ENCODE results near the gene TOX2. TPM values are rescaled to one million over a fixed set of nuclear protein-coding genes. Genes with fewer than 3 reads are reported as not detected.

The TOX2 gene
- total RNA-seq, 3 donors from 2014 or later (not counting 1 experiment from before 2014, with no cell fraction given), result 0.93 to 1.8 (median 1.2) TPM

- Histone ChIP-seq H3K4me3 (ENCODE audit: low read length) (no peak overlapping the region), H3K36me3 (ENCODE audit: control insufficient read depth, insufficient read depth, low read length) (no peaks in the 10 kb centered on the region), H3K27me3 (ENCODE audit: control insufficient read depth, insufficient read depth, low read length) (no peaks in the 10 kb centered on the region), H3K27ac (ENCODE audit: low read length) (no peak overlapping the region), H3K4me1 (ENCODE audit: control insufficient read depth, insufficient read depth, low read length) (no peaks in the 10 kb centered on the region), H3K9me3 (ENCODE audit: control insufficient read depth, insufficient read depth, low read length) (no peaks in the 10 kb centered on the region)
- WGBS (ENCODE audit: insufficient coverage), result 82% methylated on average over 7 of the region's 7 CpGs
- TF ChIP-seq, protein P1, sequence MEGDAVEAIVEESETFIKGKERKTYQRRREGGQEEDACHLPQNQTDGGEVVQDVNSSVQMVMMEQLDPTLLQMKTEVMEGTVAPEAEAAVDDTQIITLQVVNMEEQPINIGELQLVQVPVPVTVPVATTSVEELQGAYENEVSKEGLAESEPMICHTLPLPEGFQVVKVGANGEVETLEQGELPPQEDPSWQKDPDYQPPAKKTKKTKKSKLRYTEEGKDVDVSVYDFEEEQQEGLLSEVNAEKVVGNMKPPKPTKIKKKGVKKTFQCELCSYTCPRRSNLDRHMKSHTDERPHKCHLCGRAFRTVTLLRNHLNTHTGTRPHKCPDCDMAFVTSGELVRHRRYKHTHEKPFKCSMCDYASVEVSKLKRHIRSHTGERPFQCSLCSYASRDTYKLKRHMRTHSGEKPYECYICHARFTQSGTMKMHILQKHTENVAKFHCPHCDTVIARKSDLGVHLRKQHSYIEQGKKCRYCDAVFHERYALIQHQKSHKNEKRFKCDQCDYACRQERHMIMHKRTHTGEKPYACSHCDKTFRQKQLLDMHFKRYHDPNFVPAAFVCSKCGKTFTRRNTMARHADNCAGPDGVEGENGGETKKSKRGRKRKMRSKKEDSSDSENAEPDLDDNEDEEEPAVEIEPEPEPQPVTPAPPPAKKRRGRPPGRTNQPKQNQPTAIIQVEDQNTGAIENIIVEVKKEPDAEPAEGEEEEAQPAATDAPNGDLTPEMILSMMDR (IDR thresholded peaks at IDR 0.05), result no peak
- Mint-ChIP-seq H3K4me3 (no peak overlapping the region), H3K4me1 (no peaks in the 10 kb centered on the region), H3K27me3 (ENCODE audit: low read depth in 2 of 2) (peaks cover 34 to 39% of the 10 kb centered on the region in 2 donors), H3K36me3 (no peaks in the 10 kb centered on the region), H3K27ac (no peak overlapping the region), H3K9me3 (no peaks in the 10 kb centered on the region)
- no peak for ATAC-seq
- no peak for DNase-seq
- intact Hi-C loops (cut with micrococcal nuclease), result loop anchor here (10.0 kb wide), 1 partner anchor 641 kb away; the partner anchor contains the start of gene SRSF6
These were observed 181.2 kb downstream of the TOX2 start for GRCh38 chr20:44095831-44096230.

DNA sequence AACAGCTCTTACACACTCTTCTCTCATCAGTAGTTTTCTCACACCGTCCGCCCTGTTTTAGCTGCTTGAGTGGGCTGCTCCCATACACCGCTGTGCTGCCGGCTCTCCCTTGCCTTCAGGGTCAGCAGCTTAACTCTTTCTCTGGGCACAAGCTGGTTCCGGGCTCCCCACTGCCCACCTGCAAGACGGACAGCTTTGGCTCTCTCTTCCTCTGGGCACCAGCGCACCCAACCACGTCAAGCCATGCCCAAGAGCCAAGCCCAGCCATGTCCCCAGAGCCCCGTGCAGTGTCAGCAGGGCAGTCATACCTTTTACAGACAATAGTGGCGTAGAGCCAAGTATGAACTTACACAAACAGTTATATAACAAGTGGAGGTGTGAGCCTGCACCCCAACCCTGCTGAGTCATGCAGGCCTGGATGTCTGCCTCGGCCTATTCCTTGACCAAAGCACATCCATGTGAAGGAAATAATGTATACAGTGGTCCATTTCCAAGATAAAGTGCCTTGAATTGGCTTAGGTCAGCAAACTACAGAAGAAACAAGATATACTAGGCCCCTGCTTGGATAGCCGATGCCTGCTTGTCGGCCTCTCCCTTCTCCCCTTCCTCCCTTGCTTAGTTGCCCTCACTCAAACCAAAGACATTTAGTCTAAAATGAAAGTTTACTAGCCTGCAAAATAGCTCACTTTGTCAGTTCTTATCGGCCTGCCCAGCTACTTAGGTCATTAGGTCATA, 183.0 kb downstream of the TOX2 start:
- ATAC-seq (no peak), DNase-seq (no peak)
- Histone ChIP-seq H3K4me1 (ENCODE audit: control insufficient read depth, insufficient read depth, low read length) (no peaks in the 10 kb centered on the region), H3K9me3 (ENCODE audit: control insufficient read depth, insufficient read depth, low read length) (no peaks in the 10 kb centered on the region), H3K4me3 (ENCODE audit: low read length) (no peak overlapping the region), H3K36me3 (ENCODE audit: control insufficient read depth, insufficient read depth, low read length) (no peaks in the 10 kb centered on the region), H3K27me3 (ENCODE audit: control insufficient read depth, insufficient read depth, low read length) (no peaks in the 10 kb centered on the region), H3K27ac (ENCODE audit: low read length) (no peak overlapping the region)
- H3K36me3 Mint-ChIP-seq, result no peaks in the 10 kb centered on the region
- H3K27ac Mint-ChIP-seq, result no peak overlapping the region
- H3K4me1 Mint-ChIP-seq, result no peaks in the 10 kb centered on the region
- no peak overlapping the region for H3K4me3 Mint-ChIP-seq
- TF ChIP-seq, protein P1 (IDR thresholded peaks at IDR 0.05), result no peak
- intact Hi-C loops (cut with micrococcal nuclease), result loop anchor here (10.0 kb wide), 1 partner anchor 643 kb away; the partner anchor contains the start of gene SRSF6
- whole genome bisulfite sequencing (ENCODE audit: insufficient coverage), result 81% methylated on average over 14 of the region's 14 CpGs
- H3K27me3 Mint-ChIP-seq (ENCODE audit: low read depth in 2 of 2), result peaks cover 48 to 51% of the 10 kb centered on the region in 2 donors
- no peaks in the 10 kb centered on the region for H3K9me3 Mint-ChIP-seq

DNA sequence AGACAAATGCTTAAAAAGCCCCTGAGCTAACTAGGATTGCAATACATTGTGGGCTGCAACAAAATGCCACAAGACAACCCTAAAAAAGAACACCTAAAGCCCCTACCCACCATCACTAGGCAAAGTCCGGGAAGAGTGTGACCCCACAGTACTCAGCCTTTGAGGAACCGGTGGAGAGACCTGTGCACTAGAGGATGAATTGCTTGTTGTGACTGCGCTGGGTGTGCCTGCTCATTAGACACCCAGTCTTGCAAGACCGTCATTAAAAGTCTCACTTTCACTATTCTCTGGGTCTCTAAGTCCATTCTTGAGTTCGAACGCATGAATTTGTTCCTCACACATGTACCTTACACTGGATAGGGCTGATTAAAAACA, 183.6 kb downstream of the TOX2 start:
- Mint-ChIP-seq H3K4me1 (no peaks in the 10 kb centered on the region), H3K27ac (no peak overlapping the region), H3K9me3 (no peaks in the 10 kb centered on the region), H3K36me3 (no peaks in the 10 kb centered on the region), H3K27me3 (ENCODE audit: low read depth in 2 of 2) (peaks cover 48 to 49% of the 10 kb centered on the region in 2 donors), H3K4me3 (no peak overlapping the region)
- WGBS (ENCODE audit: insufficient coverage), result 90% methylated on average over 6 of the region's 6 CpGs
- intact Hi-C loops (cut with micrococcal nuclease), result loop anchor here (10.0 kb wide), 1 partner anchor 643 kb away; the partner anchor contains the start of gene SRSF6
- TF ChIP-seq, protein P1 (IDR thresholded peaks at IDR 0.05), result no peak
- no peak overlapping the region for H3K27ac ChIP-seq (ENCODE audit: low read length)
- no peaks in the 10 kb centered on the region for H3K4me1 ChIP-seq (ENCODE audit: control insufficient read depth, insufficient read depth, low read length)
- H3K9me3 ChIP-seq (ENCODE audit: control insufficient read depth, insufficient read depth, low read length), result no peaks in the 10 kb centered on the region
- no peak overlapping the region for H3K4me3 ChIP-seq (ENCODE audit: low read length)
- ATAC-seq, result no peak
- H3K36me3 ChIP-seq (ENCODE audit: control insufficient read depth, insufficient read depth, low read length), result no peaks in the 10 kb centered on the region
- DNase-seq, result no peak
- H3K27me3 ChIP-seq (ENCODE audit: control insufficient read depth, insufficient read depth, low read length), result no peaks in the 10 kb centered on the region
